Neural cell (in vitro differentiated cells): ENCODE data around the gene AARSD1.

Source experiments
- TAF1 ChIP-seq: IDR thresholded peaks from 2 replicates; pipeline ENCODE4 v1.6.1; 2012; ENCODE audit warnings: low read depth
- TF ChIP-seq, protein P1 (sequence below): IDR thresholded peaks from 2 replicates; pipeline ENCODE4 v1.6.1; 2012; ENCODE audit warnings: borderline replicate concordance

GRCh38 chr17:42944211-42944610 is 20.0 kb downstream of the AARSD1 start:
- TF ChIP-seq, protein P1, sequence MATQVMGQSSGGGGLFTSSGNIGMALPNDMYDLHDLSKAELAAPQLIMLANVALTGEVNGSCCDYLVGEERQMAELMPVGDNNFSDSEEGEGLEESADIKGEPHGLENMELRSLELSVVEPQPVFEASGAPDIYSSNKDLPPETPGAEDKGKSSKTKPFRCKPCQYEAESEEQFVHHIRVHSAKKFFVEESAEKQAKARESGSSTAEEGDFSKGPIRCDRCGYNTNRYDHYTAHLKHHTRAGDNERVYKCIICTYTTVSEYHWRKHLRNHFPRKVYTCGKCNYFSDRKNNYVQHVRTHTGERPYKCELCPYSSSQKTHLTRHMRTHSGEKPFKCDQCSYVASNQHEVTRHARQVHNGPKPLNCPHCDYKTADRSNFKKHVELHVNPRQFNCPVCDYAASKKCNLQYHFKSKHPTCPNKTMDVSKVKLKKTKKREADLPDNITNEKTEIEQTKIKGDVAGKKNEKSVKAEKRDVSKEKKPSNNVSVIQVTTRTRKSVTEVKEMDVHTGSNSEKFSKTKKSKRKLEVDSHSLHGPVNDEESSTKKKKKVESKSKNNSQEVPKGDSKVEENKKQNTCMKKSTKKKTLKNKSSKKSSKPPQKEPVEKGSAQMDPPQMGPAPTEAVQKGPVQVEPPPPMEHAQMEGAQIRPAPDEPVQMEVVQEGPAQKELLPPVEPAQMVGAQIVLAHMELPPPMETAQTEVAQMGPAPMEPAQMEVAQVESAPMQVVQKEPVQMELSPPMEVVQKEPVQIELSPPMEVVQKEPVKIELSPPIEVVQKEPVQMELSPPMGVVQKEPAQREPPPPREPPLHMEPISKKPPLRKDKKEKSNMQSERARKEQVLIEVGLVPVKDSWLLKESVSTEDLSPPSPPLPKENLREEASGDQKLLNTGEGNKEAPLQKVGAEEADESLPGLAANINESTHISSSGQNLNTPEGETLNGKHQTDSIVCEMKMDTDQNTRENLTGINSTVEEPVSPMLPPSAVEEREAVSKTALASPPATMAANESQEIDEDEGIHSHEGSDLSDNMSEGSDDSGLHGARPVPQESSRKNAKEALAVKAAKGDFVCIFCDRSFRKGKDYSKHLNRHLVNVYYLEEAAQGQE: no peak
- TF ChIP-seq TAF1: no peak
